H9 (cell line): ENCODE measurements around the gene GARNL3. TPM values are rescaled to one million over a fixed set of nuclear protein-coding genes. Genes with fewer than 3 reads are reported as not detected.

Experiments used
- DNase-seq: peaks from one replicate; pipeline ENCODE4 v3.0.0-alpha.2; 2017
- H2AFZ ChIP-seq: one replicate; pipeline ENCODE4 v1.6.1; 2013; ENCODE audit warnings: mild to moderate bottlenecking, low read length, control low read depth, moderate library complexity
- H2AK5ac ChIP-seq: 2 replicates; pipeline ENCODE4 v1.6.1; 2013; ENCODE audit warnings: low read length, control low read depth, mixed read lengths; ENCODE audit not compliant: insufficient read length
- H2BK120ac ChIP-seq: one replicate; pipeline ENCODE4 v1.6.1; 2013; ENCODE audit warnings: low read depth, mild to moderate bottlenecking, low read length, control low read depth, inconsistent platforms; ENCODE audit not compliant: poor library complexity, severe bottlenecking
- H2BK12ac ChIP-seq: 2 replicates; pipeline ENCODE4 v1.6.1; 2013; ENCODE audit warnings: low read length, control low read depth, mixed read lengths, low read depth; ENCODE audit not compliant: insufficient read length
- H2BK15ac ChIP-seq: 2 replicates; pipeline ENCODE4 v1.6.1; 2013; ENCODE audit warnings: low read depth, low read length, control low read depth
- H2BK20ac ChIP-seq: one replicate; pipeline ENCODE4 v1.6.1; 2013; ENCODE audit warnings: low read depth, mild to moderate bottlenecking, low read length, control low read depth, inconsistent platforms; ENCODE audit not compliant: poor library complexity, severe bottlenecking
- H2BK5ac ChIP-seq: 2 replicates; pipeline ENCODE4 v1.6.1; 2013; ENCODE audit warnings: low read length, control low read depth, mixed read lengths; ENCODE audit not compliant: insufficient read length
- H3K14ac ChIP-seq: 2 replicates; pipeline ENCODE4 v1.6.1; 2013; ENCODE audit warnings: low read length, control low read depth; ENCODE audit not compliant: insufficient read depth
- H3K18ac ChIP-seq: 2 replicates; pipeline ENCODE4 v1.6.1; 2013; ENCODE audit warnings: low read depth, mild to moderate bottlenecking, mixed read lengths, low read length, control low read depth; ENCODE audit not compliant: insufficient read length
- H3K23ac ChIP-seq: 2 replicates; pipeline ENCODE4 v1.6.1; 2013; ENCODE audit warnings: low read length, control low read depth, mixed read lengths, low read depth; ENCODE audit not compliant: insufficient read length
- H3K23me2 ChIP-seq: 2 replicates; pipeline ENCODE4 v1.6.1; 2013; ENCODE audit warnings: low read depth, mild to moderate bottlenecking, mixed read lengths, low read length, control low read depth; ENCODE audit not compliant: insufficient read length, poor library complexity, severe bottlenecking
- H3K27ac ChIP-seq: 2 replicates; pipeline ENCODE4 v1.5.1; 2013; ENCODE audit warnings: low read length, control low read depth, mixed read lengths, low read depth; ENCODE audit not compliant: insufficient read length
- H3K27me3 ChIP-seq: 2 replicates; pipeline ENCODE4 v1.6.1; 2013; ENCODE audit warnings: low read length, control low read depth, inconsistent platforms; ENCODE audit not compliant: insufficient read depth
- H3K4ac ChIP-seq: 2 replicates; pipeline ENCODE4 v1.6.1; 2013; ENCODE audit warnings: low read depth, mild to moderate bottlenecking, control low read depth, inconsistent platforms, low read length, moderate library complexity
- H3K4me1 ChIP-seq: 2 replicates; pipeline ENCODE4 v1.6.1; 2013; ENCODE audit warnings: low read length, control low read depth, inconsistent platforms; ENCODE audit not compliant: insufficient read depth
- H3K4me2 ChIP-seq: 2 replicates; pipeline ENCODE4 v1.6.1; 2013; ENCODE audit warnings: low read length, control low read depth, mixed read lengths; ENCODE audit not compliant: insufficient read length, insufficient read depth
- H3K56ac ChIP-seq: 2 replicates; pipeline ENCODE4 v1.6.1; 2013; ENCODE audit warnings: low read depth, mild to moderate bottlenecking, mixed read lengths, low read length, control low read depth; ENCODE audit not compliant: insufficient read length
- H3K79me1 ChIP-seq: 2 replicates; pipeline ENCODE4 v1.6.1; 2013; ENCODE audit warnings: low read depth, mild to moderate bottlenecking, moderate library complexity, low read length, control low read depth, inconsistent platforms; ENCODE audit not compliant: insufficient read depth, poor library complexity, severe bottlenecking
- H3K79me2 ChIP-seq: 2 replicates; pipeline ENCODE4 v1.6.1; 2013; ENCODE audit warnings: low read length, control low read depth, inconsistent platforms; ENCODE audit not compliant: insufficient read depth
- H3K9ac ChIP-seq: 2 replicates; pipeline ENCODE4 v1.6.1; 2013; ENCODE audit warnings: low read length, control low read depth, mixed read lengths; ENCODE audit not compliant: insufficient read length; ENCODE audit errors: extremely low read depth
- H3K9me3 ChIP-seq: one replicate; pipeline ENCODE4 v1.6.1; 2013; ENCODE audit warnings: low read depth, low read length, inconsistent platforms; ENCODE audit not compliant: control insufficient read depth
- H3T11ph ChIP-seq: one replicate; pipeline ENCODE4 v1.6.1; 2013; ENCODE audit warnings: mild to moderate bottlenecking, low read length, control low read depth, inconsistent platforms
- H4K20me1 ChIP-seq: one replicate; pipeline ENCODE4 v1.6.1; 2013; ENCODE audit not compliant: control insufficient read depth, insufficient read length, insufficient read depth
- H4K5ac ChIP-seq: 2 replicates; pipeline ENCODE4 v1.6.1; 2013; ENCODE audit warnings: low read depth, mild to moderate bottlenecking, mixed read lengths, low read length, control low read depth; ENCODE audit not compliant: insufficient read length
- H4K8ac ChIP-seq: replicated peaks from 2 replicates; pipeline ENCODE4 v1.6.1; 2013; ENCODE audit warnings: low read length, control low read depth, mixed read lengths, low read depth; ENCODE audit not compliant: insufficient read length
- H4K91ac ChIP-seq: 2 replicates; pipeline ENCODE4 v1.6.1; 2013; ENCODE audit warnings: low read depth, mild to moderate bottlenecking, moderate library complexity, mixed read lengths, low read length, control low read depth; ENCODE audit not compliant: insufficient read length
- H3K27ac Mint-ChIP-seq, 3 experiments: 2 replicates in 2 of 3; 3 replicates in 1 of 3; pipeline ENCODE4 v1.8.0; 2020 to 2021; ENCODE audit warnings: mixed read lengths in 3 of 3, mild to moderate bottlenecking in 1 of 3, moderate library complexity in 1 of 3
- H3K27me3 Mint-ChIP-seq: 2 replicates; pipeline ENCODE4 v1.8.0; 2021; ENCODE audit warnings: low read depth, mild to moderate bottlenecking, moderate library complexity, mixed read lengths
- H3K36me3 Mint-ChIP-seq, 3 experiments: 2 replicates in 2 of 3; 3 replicates in 1 of 3; pipeline ENCODE4 v1.8.0; 2020 to 2021; ENCODE audit warnings: low read depth in 3 of 3, mixed read lengths in 3 of 3; ENCODE audit not compliant: insufficient read depth in 1 of 3
- H3K4me1 Mint-ChIP-seq, 2 experiments: 2 replicates each; pipeline ENCODE4 v1.8.0; 2020; ENCODE audit warnings: mixed read lengths in 2 of 2
- H3K4me3 Mint-ChIP-seq, 2 experiments: 2 replicates in 1 of 2; 3 replicates in 1 of 2; pipeline ENCODE4 v1.8.0; 2020 to 2021; ENCODE audit warnings: mild to moderate bottlenecking in 2 of 2, mixed read lengths in 2 of 2, moderate library complexity in 1 of 2
- H3K9me3 Mint-ChIP-seq, 2 experiments: 2 replicates in 1 of 2; 3 replicates in 1 of 2; pipeline ENCODE4 v1.8.0; 2020; ENCODE audit warnings: mild to moderate bottlenecking in 2 of 2, mixed read lengths in 2 of 2, moderate library complexity in 1 of 2
- CTCF ChIP-seq: fragments of 200-600 bp; sonication (generic); conservative IDR thresholded peaks from 3 replicates; pipeline ENCODE4 v1.8.0; 2021; ENCODE audit warnings: antibody characterized with exemption, mild to moderate bottlenecking
- WGBS: extraction: QIAGEN DNeasy Blood & Tissue Kit; methylation state at CpG from one replicate; pipeline ENCODE4 v1.1.7; 2013; ENCODE audit warnings: missing lambda C conversion rate, low lambda C conversion rate, mixed read lengths; ENCODE audit not compliant: insufficient read length; ENCODE audit errors: extremely low coverage; 5-methylcytosine and 5-hydroxymethylcytosine counted together
- total RNA-seq: library from RNA; stranded (reverse); gene quantifications from 2 replicates; pipeline ENCODE4 v1.2.1, GENCODE V29; 2021

GARNL3 gene
- total RNA-seq, 1 experiment from 2014 or later: 8.7 TPM

- H3K9me3 ChIP-seq: no peaks in the 10 kb centered on the region
- no peak overlapping the region for H2BK12ac ChIP-seq
- no peaks in the 10 kb centered on the region for H3K27me3 ChIP-seq
- H3K14ac ChIP-seq: no peak overlapping the region
- no CpG with 5 or more reads among the region's 3 CpGs for WGBS
- no peaks in the 10 kb centered on the region for H3K4me1 ChIP-seq
- no peak overlapping the region for H3K4me2 ChIP-seq
- no peak overlapping the region for H2AK5ac ChIP-seq
- Mint-ChIP-seq H3K4me1 (no peaks in the 10 kb centered on the region), H3K9me3 (no peaks in the 10 kb centered on the region), H3K4me3 (no peak overlapping the region), H3K36me3 (peaks cover 12 to 18% (median 15%) of the 10 kb centered on the region in 3 experiments; a peak in 5 of 7 replicates), H3K27me3 (no peaks in the 10 kb centered on the region; the same call in 1 of the 2 replicates), H3K27ac (0 out of 7 replicates have a peak overlapping the region, but pooled peaks of 1 of the 3 experiments have one; percentile 7)
- no peak overlapping the region for H4K5ac ChIP-seq
- no peaks in the 10 kb centered on the region for H3K79me1 ChIP-seq
- no peak overlapping the region for H2BK120ac ChIP-seq
- H2AFZ ChIP-seq: no peak overlapping the region
- no peak overlapping the region for H3K27ac ChIP-seq
- H2BK5ac ChIP-seq: no peak overlapping the region
- no peaks in the 10 kb centered on the region for H3K23me2 ChIP-seq
- H4K8ac ChIP-seq: no peak overlapping the region
- no peak overlapping the region for H3K23ac ChIP-seq
- no peak overlapping the region for H4K91ac ChIP-seq
- no peak for DNase-seq
- no peak overlapping the region for H3K18ac ChIP-seq
- no peak overlapping the region for H2BK15ac ChIP-seq
- no peak overlapping the region for H3K56ac ChIP-seq
- TF ChIP-seq CTCF: no peak
- no peaks in the 10 kb centered on the region for H4K20me1 ChIP-seq
- no peak overlapping the region for H3K9ac ChIP-seq
- H3K4ac ChIP-seq: no peak overlapping the region
- H3K79me2 ChIP-seq: no peaks in the 10 kb centered on the region
- no peak overlapping the region for H2BK20ac ChIP-seq
- no peak overlapping the region for H3T11ph ChIP-seq
Measured at GRCh38 chr9:127336506-127337352, 72.2 kb downstream of the GARNL3 start.
